GM18499 (cell line): ENCODE measurements around the gene BTBD9.

Experiments
- ATAC-seq: cut with Tn5 transposase; IDR thresholded peaks from one replicate; pipeline ENCODE4 v1.9.1; 2021; ENCODE audit warnings: moderate number of reproducible peaks; ENCODE audit not compliant: insufficient read depth, unreplicated experiment

BTBD9 gene

GRCh38 chr6:38172739-38173410 lies 466.9 kb downstream of the BTBD9 start:
- ATAC-seq: no peak

GRCh38 chr6:38171997-38172738 lies 467.6 kb downstream of the BTBD9 start:
- ATAC-seq: no peak

DNA sequence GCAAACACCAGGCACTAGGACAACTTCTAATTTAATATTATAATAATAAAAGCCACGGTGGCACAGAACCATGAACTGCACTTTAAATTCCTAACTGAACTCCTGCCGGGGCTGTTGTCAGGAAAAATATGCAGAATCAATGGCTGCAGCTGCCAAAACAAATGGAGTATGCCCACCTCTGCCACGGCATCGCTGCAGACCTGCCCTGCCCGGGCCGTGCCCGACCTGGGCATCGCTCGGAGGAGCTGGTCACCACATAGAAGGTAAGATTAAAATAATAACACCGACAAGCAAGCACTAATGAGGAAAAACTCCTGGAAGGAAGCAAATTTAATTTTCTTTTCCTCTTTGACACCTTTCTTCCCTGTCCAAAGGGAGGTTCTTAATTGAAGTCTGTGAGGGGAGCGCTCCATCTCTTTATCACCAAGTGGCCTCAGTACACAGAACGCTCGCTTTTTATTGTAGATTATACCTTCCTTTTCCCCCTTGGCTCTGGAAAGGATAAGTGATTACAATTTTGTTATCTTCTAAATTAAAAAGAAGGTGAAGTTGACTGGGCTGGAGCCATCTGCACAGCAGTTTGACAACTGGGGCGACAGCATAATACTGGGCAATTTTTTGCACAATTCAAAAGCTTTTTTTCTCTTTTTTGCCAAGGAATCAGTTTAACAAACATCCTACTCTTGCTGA lies 468.9 kb downstream of the BTBD9 start:
- ATAC-seq: no peak

- ATAC-seq: no peak
Observed at GRCh38 chr6:38169977-38170526, 469.7 kb downstream of the BTBD9 start.

GRCh38 chr6:38169221-38169976 lies 470.3 kb downstream of the BTBD9 start:
- no peak for ATAC-seq

DNA sequence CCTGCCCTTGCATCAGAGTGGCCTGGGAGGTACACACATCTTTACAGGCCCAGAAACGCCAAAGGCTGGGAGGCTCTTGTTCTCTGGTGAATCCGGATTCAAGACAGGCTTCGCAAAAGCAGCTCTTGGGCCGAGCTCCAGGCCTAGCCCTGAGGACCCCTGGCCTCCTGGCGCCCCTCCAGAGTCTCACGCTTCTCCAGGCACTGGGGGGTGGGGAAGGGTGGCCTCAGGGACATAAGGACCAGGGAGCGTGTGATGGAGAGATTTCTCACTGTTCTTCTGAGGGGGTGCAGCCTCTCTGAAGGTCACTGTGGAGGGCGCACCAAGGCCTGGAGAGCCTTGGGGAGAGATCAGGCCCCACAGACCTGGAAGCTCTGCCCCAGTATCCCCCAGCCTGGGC lies 471.0 kb downstream of the BTBD9 start:
- ATAC-seq: no peak

- ATAC-seq: no peak
Observed at GRCh38 chr6:38168126-38168525, 471.6 kb downstream of the BTBD9 start.

DNA sequence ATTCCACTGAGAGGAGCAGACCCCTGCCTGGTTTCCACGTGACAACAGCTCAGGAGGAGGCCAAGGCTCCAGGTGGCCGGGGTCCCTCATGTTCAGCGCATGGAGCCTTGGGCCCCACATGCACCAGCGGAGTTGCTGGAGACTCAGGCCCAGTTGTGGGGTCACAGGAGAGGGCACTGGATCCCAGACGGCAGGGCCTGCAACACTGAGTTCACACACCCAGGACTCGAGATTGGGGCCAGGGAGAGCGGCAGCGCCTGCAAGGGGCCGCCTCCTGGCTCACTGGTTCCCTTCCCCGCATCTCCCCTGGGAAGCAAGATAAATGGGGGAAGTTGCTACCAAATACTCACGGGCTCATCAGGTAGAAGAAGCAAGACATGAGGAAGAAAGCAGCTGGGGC lies 472.1 kb downstream of the BTBD9 start:
- no peak for ATAC-seq

DNA sequence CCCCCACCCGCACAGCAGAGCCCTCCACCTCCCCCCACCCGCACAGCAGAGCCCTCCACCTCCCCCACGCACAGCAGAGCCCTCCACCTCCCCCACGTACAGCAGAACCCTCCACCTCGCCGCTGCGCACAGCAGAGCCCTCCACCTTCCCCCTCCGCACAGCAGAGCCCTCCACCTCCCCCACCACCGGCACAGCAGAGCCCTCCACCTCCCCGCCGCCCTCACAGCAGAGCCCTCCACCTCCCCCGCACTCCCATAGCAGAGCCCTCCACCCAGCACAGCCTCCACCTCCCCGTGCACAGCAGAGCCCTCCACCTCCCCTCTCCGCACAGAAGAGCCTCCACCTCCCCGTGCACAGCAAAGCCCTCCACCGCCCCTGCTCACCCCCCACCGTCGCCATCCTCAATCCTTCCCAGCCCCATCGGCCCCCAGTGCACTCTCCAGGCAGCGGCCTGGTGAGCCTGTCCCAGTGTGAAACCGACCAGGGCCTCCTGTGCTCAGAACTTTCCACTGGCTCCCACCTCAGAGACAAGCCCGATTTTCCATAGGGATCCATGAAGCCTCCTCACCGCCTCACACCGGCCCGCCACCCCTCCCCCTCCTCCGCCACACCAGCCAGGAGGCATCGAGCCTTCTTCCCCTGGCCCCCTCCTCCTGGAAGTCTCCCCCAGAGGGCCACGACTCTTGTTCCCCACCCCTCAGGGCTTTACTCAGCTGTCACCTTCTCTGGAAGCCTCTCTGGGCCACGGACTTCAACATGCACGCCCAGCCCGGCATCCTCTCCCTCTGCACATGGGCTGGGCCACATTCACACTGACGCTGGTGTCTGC lies 473.1 kb downstream of the BTBD9 start:
- no peak for ATAC-seq

- no peak for ATAC-seq
Observed at GRCh38 chr6:38164671-38165108, 475.0 kb downstream of the BTBD9 start.

GRCh38 chr6:38164131-38164481 lies 475.6 kb downstream of the BTBD9 start:
- ATAC-seq: no peak

- ATAC-seq: no peak
Observed at GRCh38 chr6:38163186-38164130, 476.3 kb downstream of the BTBD9 start.

- no peak for ATAC-seq
Observed at GRCh38 chr6:38162493-38163185, 477.1 kb downstream of the BTBD9 start.

DNA sequence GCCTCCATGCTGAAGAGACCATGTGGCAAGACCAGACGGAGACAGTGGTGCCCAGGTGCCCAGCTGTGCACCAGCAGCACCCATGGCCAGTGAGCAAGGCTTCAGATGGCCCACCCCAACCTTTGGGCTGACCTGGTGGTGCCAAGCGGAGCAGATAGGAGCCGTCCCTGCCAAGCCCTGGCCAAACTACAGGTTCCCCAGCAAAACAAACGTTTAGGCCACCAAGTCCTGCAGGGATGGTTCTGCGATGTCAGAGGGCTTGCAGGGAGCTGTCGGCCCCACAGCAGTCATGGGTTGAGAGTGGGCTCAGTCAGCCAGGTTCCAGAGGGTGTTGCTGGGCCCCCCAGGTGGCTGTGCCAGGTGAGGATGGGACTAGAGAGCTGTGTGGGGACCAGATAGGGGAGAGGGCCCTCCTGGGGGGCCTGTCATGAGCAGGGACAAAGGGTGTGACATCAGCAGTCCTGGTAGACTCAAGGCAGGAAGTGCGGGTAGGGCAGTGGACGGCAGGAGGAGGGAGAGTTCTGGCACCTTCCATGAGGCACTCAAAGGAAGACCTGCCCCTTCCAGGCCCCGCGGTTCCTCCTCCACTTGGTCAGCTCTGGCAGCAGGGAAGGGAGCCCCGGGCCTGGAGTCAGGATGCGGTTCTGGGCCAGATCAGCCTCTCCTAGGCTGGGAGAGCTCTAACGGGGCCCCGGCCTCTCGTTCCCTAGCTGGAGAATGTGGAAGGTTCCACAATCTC lies 477.8 kb downstream of the BTBD9 start:
- no peak for ATAC-seq

DNA sequence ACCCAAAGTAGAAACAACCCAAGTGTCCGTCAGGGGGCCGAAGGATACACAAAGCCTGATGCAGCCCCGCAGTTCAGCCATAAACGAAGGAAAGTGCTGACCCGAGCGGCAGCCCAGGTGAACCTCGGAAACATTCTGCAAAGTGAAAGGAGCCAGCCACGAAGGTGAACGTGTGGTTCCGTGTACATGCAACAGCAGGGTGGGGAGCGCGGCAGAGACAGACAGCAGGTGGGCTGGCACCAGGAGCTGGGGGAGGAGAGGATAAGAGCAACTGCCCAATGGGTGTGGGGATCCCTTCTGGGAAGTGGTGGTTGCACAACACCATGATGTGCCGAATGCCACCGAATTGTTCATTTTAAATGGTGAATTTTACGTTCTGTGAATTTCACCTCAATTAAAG lies 478.4 kb downstream of the BTBD9 start:
- no peak for ATAC-seq

DNA sequence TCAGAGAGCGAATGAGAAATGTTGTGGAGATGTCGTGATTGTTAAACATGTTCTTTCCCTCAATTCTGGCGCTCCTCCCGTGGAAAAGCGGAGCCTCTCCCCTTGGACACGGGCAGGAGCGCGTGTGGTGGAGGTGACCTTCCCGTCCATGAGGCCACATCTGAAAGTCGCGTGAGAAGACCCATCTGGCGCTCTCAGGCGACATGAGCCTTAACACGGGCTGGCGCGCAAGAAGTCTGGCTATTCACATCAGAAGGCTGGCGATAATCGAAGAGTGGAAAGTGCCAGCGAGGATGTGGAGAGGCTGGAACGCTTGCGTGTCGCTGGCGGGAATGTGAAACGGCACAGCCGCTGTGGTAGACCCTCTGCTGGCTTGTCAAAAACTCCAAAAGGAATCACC lies 478.9 kb downstream of the BTBD9 start:
- ATAC-seq: no peak

- ATAC-seq: no peak
Observed at GRCh38 chr6:38159596-38159995, 480.1 kb downstream of the BTBD9 start.
